HG02840 (cell line): Measurements from ENCODE around the gene KSR2.

Experiments used
- ATAC-seq: cut with Tn5 transposase; IDR thresholded peaks from one replicate; pipeline ENCODE4 v1.9.1; 2021; ENCODE audit warnings: mild to moderate bottlenecking, moderate library complexity, moderate number of reproducible peaks; ENCODE audit not compliant: unreplicated experiment, low FRiP score

KSR2 gene

GRCh38 chr12:117514016-117514415 is 454.8 kb downstream of the KSR2 start:
- ATAC-seq, result no peak

DNA sequence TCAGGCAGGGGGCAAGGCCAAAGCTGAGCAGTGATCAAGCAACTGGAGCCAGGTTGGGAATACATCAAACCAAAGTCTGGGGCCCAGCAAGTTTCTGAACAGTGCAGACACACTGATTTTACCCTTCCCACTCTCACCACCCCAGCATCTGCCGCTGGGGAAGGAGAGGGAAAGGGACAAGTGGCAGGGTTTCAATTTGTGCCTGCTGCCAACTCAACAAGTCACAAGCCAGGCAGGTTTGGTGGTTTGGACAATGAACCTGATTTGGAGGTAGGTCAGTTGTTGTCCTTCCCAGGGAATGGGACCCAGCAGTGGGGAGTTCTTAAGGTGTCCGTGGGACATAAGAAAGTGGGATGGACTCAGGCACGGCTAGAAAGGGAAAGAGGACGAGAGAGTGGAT is 455.4 kb downstream of the KSR2 start:
- no peak for ATAC-seq

GRCh38 chr12:117508468-117508867 is 460.3 kb downstream of the KSR2 start:
- no peak for ATAC-seq

DNA sequence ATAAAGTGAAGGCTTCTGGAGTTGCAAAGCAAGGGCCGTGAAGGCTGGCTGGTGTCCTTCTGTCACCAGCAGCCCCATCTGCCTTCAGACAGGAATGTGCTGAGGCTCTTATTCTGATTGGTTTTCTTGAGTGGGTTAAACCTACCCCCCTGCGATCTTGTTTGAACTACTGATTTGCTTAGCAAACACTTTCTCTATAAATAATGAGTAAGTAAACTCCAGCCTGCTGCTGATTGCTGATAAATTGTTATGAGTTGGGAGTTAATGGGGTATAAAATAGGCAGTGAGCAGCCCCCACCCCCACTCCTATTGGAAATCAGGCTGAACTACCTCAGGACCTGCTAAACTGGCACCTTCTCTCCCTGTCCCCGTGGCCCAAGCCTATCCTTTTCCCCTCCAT is 461.2 kb downstream of the KSR2 start:
- ATAC-seq, result no peak

GRCh38 chr12:117506333-117506732 is 462.5 kb downstream of the KSR2 start:
- no peak for ATAC-seq

DNA sequence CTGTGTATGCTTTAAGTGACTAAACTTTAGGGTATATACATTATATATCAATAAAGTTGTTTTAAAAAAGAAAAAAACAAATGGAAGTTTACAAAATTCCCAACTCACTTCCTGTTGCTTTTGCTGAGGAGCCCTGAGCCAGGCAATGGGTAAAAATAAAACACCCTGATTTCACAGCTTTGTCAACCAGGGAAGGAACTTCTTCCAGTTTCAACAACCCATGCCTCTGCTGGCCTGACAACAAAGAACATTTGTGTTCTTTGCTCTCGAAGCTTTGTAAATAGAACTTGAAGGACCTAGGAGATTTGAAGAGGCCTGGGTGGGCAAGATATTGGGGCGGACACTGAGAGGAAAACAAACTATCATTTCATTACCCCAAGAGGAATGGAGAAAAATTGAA is 466.2 kb downstream of the KSR2 start:
- no peak for ATAC-seq

DNA sequence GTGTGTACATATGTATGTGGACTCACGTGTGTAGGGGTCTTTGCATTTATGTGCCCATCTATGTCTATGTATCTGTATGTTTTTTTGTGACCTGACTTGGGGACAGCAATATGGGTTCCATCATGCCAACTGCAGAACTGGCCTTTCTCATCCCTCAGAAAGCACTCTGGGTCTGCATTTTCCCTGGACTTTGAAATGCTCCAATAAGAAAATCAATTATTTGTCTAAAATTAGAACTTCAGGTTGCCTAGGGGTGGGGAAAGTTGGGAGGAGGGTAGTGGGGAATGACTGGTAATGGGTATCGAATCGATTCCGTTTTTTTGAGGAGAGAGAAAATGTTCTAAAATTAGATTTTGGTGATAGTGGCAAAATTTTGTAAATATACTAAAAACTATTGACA is 466.6 kb downstream of the KSR2 start:
- ATAC-seq, result no peak

DNA sequence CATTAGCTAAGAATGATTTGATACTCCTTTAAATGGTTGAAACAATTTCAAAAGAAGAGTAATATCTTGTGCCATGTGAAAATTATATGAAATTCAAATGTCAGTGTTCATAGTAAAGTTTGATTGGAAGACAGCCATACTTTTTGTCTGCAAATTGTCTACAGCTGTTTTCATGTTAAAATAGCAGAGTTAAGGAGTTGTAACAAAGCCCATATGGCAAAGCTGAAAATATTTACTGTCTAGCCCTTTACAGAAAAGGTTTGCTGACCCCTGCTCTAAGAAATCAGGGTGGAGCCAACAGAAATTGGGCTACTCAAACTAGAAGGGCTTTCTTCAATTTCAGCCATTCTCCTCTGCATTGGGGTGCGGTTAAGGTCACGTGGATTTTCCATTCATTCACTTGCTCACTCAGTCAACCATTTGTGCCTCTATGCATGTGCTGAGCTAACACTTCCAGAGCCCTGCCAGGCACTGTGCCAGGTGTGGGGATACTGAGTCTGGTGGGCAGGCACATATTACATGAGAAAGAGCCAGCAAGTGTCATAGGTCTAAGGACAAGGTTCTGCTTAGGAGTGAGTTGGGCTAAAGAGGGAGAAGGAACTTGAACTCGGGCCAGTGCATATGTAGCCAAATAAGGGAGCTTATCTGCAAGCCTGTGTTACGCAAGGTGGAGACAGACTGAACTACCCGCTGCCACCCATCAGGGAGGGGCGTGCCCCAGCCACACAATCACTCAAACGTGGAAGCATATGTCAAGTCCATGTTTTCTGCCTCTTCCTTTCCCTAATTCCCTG is 467.5 kb downstream of the KSR2 start:
- no peak for ATAC-seq

- ATAC-seq, result no peak
Measured at GRCh38 chr12:117499759-117500485, 468.9 kb downstream of the KSR2 start.

DNA sequence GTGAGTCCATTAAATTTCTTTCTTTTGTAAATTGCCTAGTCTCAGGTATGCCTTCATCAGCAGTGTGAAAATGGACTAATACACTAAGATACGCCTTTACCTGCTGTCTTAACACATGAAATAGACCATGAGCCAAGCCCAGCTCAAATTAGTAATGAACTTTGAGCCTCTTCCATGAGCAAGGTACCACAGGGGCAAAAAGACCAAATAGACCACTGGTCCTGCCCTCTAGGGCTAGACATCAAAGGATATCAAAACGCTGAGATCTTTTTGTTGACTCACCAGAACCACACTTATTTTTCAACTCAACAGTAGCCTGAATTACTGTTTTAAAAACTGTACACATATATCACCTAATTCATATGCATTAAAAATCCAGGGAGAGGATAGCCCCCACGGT is 469.9 kb downstream of the KSR2 start:
- no peak for ATAC-seq

- no peak for ATAC-seq
Measured at GRCh38 chr12:117498256-117498655, 470.5 kb downstream of the KSR2 start.

DNA sequence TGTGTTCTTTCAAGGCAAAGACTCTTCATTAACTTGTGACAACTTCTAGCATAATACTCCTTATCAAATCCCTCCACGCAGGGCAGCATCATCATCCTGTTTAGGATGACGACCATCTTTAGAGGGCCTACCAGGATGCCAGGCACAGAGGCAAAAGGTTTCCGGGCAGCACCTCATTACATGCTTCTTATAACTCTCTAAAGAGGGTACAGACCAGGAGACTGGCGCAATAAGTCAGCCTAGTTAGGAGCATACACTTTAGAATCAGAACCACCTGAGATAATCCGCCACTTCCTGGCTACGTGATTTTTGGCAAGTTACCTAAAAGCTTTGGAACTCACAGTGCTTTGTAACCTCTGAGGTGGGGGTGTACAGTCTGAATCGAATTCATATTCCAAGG is 471.4 kb downstream of the KSR2 start:
- no peak for ATAC-seq

GRCh38 chr12:117494833-117495655 is 473.7 kb downstream of the KSR2 start:
- ATAC-seq, result no peak

GRCh38 chr12:117491711-117492110 is 477.1 kb downstream of the KSR2 start:
- no peak for ATAC-seq

DNA sequence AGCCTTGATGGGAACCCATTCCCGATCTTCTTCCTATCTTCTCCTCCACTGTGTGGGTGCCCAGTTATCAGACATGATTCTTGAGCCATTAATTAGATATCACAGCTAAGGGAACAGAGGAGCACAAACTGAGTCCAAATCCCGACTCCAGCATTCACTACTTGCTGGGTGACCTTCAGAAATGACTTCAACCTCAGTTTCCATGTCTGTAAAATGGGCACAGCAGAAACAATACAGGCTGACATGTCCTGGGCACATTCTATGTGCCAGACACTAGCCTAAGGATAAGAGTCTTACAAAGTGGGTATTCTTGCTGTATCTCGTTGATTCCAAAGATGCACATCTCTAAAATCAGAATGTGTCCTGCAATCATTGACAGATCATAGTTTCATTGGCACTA is 478.7 kb downstream of the KSR2 start:
- ATAC-seq, result no peak

DNA sequence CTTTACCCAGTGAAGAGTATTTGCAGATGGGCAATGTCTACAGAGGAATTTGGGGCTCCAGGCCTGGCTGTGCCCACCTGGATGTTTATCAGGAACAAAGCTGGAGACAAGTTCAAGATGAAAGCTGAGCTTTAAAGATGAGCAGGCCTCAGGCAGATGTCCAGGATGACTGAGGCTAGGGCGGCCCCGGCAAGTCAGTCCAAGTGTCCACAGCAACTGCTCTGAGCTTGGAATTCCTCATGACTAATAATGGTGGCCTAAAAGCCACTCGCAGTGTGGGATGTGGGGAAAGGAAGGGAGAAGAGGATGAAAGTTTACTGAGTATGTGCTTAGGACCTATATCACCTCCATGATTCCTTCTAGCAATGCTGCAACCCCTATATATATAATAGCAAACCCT is 479.1 kb downstream of the KSR2 start:
- ATAC-seq, result no peak

DNA sequence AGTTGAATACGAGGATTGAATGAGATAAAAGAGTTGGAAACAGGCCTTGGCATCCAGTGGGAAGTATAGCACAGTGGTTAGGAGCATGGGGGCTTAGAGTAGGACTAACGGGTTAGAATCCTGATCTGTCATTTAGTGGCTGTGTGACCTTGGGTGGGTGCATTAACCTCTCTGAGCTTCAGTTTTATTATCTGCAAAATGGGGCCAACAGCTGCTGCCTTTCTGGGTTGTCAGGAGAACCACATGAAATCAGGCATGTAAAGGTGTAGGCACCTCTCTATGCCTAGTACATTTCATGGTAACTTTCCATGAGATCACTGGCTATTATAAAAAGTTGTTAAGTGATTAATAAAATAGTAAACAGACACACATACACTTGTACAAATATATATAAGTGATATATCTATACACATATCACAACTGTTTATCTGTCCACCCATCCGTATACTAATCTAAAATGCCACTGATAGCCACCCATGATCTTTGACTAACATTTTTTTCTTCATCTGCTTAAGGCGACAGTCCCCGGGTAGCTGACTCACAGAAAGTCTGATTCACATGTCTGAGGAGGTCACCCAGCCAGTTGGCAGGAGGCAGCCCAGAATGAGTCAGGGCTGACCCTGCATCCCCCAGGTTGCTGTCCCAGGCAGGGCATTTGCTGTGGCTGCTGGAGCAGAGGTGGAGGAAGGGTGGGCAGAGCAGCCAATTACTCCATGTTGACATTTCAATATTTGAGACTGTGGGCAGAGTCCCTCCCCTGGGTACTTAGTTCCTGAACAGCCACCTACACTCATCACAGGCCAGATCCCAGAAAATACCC is 481.7 kb downstream of the KSR2 start:
- no peak for ATAC-seq

DNA sequence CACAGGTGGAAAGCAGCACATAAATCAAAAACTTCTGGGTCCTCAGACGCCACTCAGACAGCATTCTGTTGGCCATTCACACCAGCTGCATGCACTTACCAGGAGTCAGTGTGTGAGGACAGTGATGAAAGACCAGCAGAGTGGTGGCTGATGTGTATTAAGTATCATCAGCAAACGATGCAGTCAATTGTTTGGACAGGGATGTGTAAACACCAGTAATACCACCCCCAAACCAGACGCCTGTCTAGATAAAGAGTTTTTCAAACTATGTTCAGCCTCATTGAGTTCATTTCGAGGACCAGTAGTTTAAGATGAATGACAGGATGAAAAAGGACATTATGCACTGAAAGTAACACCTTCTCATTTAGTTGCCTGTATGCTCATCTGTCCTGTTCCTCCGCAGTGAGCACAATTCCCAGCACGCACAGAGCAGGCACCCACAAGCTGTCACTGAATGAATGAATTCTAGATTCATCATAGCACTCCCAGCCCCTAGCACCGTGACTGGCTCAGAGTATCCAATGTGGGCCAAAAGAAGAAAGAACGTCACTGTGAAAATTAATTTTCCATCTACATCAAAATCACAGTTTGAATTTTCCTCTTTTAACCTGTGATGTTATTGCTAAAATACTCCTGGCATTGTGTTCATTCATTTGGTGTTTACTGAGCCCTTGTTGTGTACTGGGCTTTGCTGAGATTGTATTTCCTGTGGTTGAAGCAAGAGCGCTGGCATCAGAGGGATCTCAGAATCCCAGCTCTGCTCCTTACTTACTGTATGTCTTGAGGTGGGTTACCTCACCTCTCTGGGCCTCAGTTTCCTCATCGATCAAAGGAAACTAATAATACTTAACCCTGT is 482.6 kb downstream of the KSR2 start:
- ATAC-seq, result no peak

GRCh38 chr12:117484901-117485300 is 483.9 kb downstream of the KSR2 start:
- no peak for ATAC-seq
